B cell (primary cell): ENCODE measurements around the gene SIL1.

Source experiments
- CTCF ChIP-seq: fragments of 200-600 bp; IDR thresholded peaks from one replicate; pipeline ENCODE4 v1.8.0; 2022; ENCODE audit warnings: antibody characterized with exemption, mild to moderate bottlenecking
- EZH2 ChIP-seq: IDR thresholded peaks from 2 replicates; pipeline ENCODE4 v1.6.1; 2012; ENCODE audit warnings: borderline replicate concordance, low read depth, mild to moderate bottlenecking, moderate library complexity, low read length; ENCODE audit not compliant: insufficient read depth, poor library complexity, severe bottlenecking

DNA sequence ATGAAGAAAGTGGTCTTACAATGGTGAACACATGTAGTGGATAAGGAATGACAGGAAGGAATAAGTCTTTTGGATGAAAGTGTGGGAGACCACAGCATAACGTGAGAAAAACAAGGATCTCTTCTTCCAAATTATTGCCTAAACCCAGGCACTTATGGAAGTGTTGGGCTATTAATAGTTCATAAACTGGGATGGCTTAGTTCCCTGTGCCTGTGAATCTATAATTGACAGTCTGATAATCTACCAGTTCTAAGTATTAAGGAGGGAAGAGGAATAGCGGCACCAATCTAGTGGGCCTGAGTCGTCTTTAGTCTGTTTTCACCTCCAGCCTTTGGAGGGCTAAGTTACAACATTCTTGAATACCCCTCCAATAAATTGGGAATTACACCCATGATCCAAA lies 283.8 kb downstream of the SIL1 start:
- TF ChIP-seq CTCF (no peak), EZH2 (no peak)
